Activated naive CD4-positive, alpha-beta T cell treated with anti-CD3 and anti-CD28 coated beads, Interleukin-2, amount 50 U/mL, for 24 hours (primary cell): ENCODE measurements around the gene EPGN.

Experiments used
- H3K27ac Mint-ChIP-seq: one replicate; pipeline ENCODE4 v1.8.0; 2021; ENCODE audit warnings: mild to moderate bottlenecking, mixed read lengths
- H3K27me3 Mint-ChIP-seq: one replicate; pipeline ENCODE4 v1.8.0; 2021; ENCODE audit warnings: mixed read lengths
- H3K36me3 Mint-ChIP-seq: one replicate; pipeline ENCODE4 v1.8.0; 2021; ENCODE audit warnings: mixed read lengths
- H3K4me1 Mint-ChIP-seq: one replicate; pipeline ENCODE4 v1.8.0; 2021; ENCODE audit warnings: mixed read lengths
- H3K4me3 Mint-ChIP-seq: one replicate; pipeline ENCODE4 v1.8.0; 2021; ENCODE audit warnings: mild to moderate bottlenecking, mixed read lengths
- H3K9me3 Mint-ChIP-seq: one replicate; pipeline ENCODE4 v1.8.0; 2021; ENCODE audit warnings: mixed read lengths

The EPGN gene

DNA sequence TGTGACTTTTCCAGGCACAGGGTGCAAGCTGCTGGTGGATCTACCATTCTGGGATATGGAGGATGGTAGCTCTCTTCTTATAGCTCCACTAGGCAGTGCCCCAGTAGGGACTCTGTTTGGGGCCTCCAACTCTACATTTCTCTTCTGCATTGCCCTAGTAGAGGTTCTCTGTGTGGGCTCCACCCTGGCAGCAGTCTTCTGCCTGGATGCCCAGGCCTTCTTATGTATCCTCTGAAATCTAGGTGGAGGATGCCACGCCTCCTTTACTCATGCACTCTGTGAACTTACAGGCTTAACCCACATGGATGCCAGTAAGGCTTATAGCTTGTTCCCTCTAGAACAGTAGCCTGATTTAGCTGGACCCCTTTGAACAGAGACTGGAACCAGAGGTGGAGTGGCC is 35.8 kb downstream of the EPGN start:
- H3K36me3 Mint-ChIP-seq, result peaks cover 1% of the 10 kb centered on the region
- H3K27me3 Mint-ChIP-seq, result peaks cover 22% of the 10 kb centered on the region
- peaks cover 16% of the 10 kb centered on the region for H3K9me3 Mint-ChIP-seq
- H3K4me1 Mint-ChIP-seq, result no peaks in the 10 kb centered on the region
- H3K27ac Mint-ChIP-seq, result no peak overlapping the region
- no peak overlapping the region for H3K4me3 Mint-ChIP-seq

DNA sequence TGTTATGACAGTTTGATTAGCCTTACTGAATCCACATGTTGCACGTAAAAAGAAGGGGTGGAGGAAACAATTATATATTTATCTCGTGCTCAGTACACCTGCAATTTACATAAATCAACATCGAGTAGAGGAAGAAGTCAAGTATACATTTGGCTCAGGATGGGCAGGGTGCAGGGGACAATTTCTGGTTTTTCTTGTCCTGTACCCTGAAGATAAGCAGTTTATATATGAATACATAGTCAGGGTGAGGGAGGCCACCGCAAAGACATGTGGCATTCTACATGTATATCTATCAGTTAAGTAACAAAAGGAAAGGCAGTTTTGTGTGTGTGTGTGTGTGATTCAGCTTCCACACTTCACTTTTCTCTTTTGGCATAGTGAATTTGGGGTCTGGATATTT is 45.6 kb downstream of the EPGN start:
- Mint-ChIP-seq H3K27me3 (peaks cover 13% of the 10 kb centered on the region), H3K9me3 (no peaks in the 10 kb centered on the region), H3K4me3 (no peak overlapping the region), H3K36me3 (no peaks in the 10 kb centered on the region), H3K4me1 (no peaks in the 10 kb centered on the region), H3K27ac (no peak overlapping the region)

DNA sequence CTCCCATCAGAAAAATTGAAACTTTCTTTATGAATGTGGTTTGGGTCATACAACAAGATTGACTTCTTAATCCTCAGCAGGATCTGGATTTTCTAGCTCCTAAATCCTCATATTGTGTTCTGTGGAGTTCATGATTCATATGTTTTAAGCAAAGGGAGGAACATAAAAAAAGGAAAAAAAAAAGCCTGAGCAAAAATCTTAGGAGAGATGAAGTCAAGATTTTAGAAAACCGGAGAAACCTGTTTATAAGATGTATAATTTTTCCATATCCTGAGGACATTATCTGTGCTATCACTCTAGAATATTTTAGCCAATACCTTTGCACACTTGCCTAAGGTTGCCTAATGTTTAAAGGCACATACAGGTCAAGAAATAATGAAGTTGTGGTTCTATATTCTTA is 49.7 kb downstream of the EPGN start:
- no peaks in the 10 kb centered on the region for H3K9me3 Mint-ChIP-seq

GRCh38 chr4:74361671-74362070 is 53.4 kb downstream of the EPGN start:
- no peak overlapping the region for H3K27ac Mint-ChIP-seq
- peaks cover 35% of the 10 kb centered on the region for H3K27me3 Mint-ChIP-seq
- H3K9me3 Mint-ChIP-seq, result no peaks in the 10 kb centered on the region

More for the DNA sequence above, 49.7 kb downstream of the EPGN start:
- Mint-ChIP-seq H3K4me1 (no peaks in the 10 kb centered on the region), H3K27me3 (peaks cover 21% of the 10 kb centered on the region), H3K36me3 (no peaks in the 10 kb centered on the region), H3K27ac (no peak overlapping the region), H3K4me3 (no peak overlapping the region)

DNA sequence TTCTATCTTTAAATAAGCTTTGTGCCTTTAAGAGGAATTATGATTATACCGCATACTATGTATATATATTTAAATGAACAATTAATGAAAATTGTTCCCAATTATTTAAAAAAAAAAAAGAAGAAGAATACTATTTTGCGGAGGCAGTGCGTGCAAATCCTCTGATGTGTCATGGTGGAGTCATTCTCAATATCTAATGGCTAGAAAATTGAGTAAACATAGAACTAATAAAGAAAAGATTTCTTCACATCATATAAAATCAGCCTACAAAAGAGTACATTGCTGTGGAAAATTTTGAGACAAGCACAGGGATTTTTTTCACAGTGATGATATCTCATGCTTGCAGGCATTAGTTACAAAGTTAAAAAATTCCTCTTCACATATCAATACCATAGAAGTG is 54.1 kb downstream of the EPGN start:
- peaks cover 38% of the 10 kb centered on the region for H3K27me3 Mint-ChIP-seq
- peaks cover 22% of the 10 kb centered on the region for H3K4me1 Mint-ChIP-seq
- no peaks in the 10 kb centered on the region for H3K36me3 Mint-ChIP-seq
- H3K4me3 Mint-ChIP-seq, result no peak overlapping the region
- H3K27ac Mint-ChIP-seq, result no peak overlapping the region
- no peaks in the 10 kb centered on the region for H3K9me3 Mint-ChIP-seq

More at GRCh38 chr4:74361671-74362070, 53.4 kb downstream of the EPGN start:
- Mint-ChIP-seq H3K4me1 (peaks cover 22% of the 10 kb centered on the region), H3K4me3 (no peak overlapping the region), H3K36me3 (no peaks in the 10 kb centered on the region)

GRCh38 chr4:74364256-74364651 is 56.0 kb downstream of the EPGN start:
- Mint-ChIP-seq H3K36me3 (no peaks in the 10 kb centered on the region), H3K4me1 (peaks cover 22% of the 10 kb centered on the region), H3K27me3 (peaks cover 40% of the 10 kb centered on the region), H3K9me3 (no peaks in the 10 kb centered on the region), H3K4me3 (peak overlapping the region; percentile 75), H3K27ac (no peak overlapping the region)

- peak within 1 kb of the TSS; percentile 75 for H3K4me3 Mint-ChIP-seq
- H3K4me1 Mint-ChIP-seq, result peaks cover 22% of the 10 kb centered on the region
- H3K27ac Mint-ChIP-seq, result no peak within 1 kb of the TSS
- no peaks in the 10 kb centered on the region for H3K9me3 Mint-ChIP-seq
- peaks cover 40% of the 10 kb centered on the region for H3K27me3 Mint-ChIP-seq
- H3K36me3 Mint-ChIP-seq, result no peaks in the 10 kb centered on the region
Measured at GRCh38 chr4:74364652-74365491, 56.6 kb downstream of the EPGN start, which contains the start of gene EREG. EREG (plus strand) TSS chr4:74365145; CDS start chr4:74365309, 164 bp downstream.

DNA sequence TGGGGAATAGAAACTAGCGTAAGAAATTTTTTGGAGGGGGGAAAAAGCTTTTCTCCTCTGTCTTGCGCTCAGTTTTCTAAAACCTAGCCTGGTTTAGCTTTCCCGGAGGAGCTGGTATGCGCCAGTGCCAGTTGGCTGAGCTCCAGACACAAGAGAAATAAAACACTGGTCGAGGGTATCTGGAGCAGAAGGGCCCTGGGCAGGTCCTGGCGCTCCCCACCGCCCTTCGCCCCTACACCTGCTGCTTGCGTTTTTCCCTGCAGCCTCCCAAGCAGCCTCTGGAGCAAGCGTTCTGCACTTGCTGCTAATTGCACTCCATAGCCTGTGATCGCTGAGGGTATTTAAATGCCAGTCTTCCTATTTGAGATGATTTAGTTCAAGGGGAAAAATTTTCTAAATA is 57.5 kb downstream of the EPGN start:
- no peaks in the 10 kb centered on the region for H3K9me3 Mint-ChIP-seq
- H3K27me3 Mint-ChIP-seq, result peaks cover 42% of the 10 kb centered on the region
- no peak overlapping the region for H3K4me3 Mint-ChIP-seq
- H3K4me1 Mint-ChIP-seq, result peaks cover 22% of the 10 kb centered on the region
- H3K36me3 Mint-ChIP-seq, result no peaks in the 10 kb centered on the region
- H3K27ac Mint-ChIP-seq, result no peak overlapping the region
